ENCODE results near the gene CXCL13. TPM values are rescaled to one million over a fixed set of nuclear protein-coding genes. Genes with fewer than 3 reads are reported as not detected.

The CXCL13 gene
- total RNA-seq, 1 experiment from 2014 or later, result not detected

GRCh38 chr4:77619408-77619807, 13.8 kb downstream of the CXCL13 start:
- ATAC-seq, result no peak

DNA sequence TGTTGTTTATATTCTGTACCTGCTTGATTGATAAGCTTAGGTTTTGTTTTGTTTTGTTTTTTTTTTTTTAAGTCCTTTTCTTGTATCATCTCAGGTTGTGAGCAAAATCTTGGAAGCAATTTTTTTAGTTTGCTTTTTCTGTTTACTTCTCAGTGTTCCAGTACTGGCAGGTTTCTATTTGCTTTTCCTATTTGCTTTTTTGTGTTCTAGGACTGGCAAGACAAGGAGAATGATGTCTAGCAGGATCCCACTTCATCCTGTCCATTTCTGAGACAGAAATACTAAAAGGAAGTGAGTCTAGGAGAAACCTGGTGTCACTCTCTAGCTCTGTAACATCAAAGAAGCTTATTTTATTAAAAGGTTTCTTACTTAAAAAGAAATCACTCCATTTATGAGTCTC, 15.6 kb downstream of the CXCL13 start:
- ATAC-seq, result no peak
- in situ Hi-C loops (cut with HindIII; ENCODE audit: low pct_unique_long_range_greater_than_20kb, low sequenced_read_pairs), result no loop called here
- no TSS peak for BruUV-seq (replicated peaks)
- TF ChIP-seq CTCF (IDR thresholded peaks at IDR 0.05) (no peak), POLR2AphosphoS5 (IDR thresholded peaks at IDR 0.05; ENCODE audit: low read depth, low read length) (no peak), SIN3A (IDR thresholded peaks at IDR 0.05; ENCODE audit: borderline replicate concordance, insufficient read depth, low read depth, low read length) (no peak), REST (IDR thresholded peaks at IDR 0.05; ENCODE audit: insufficient read depth in 1 of 2, low read depth in 2 of 2, low read length in 1 of 2) (no peak), TCF7L2 (IDR thresholded peaks at IDR 0.05; ENCODE audit: low read depth, low read length) (no peak)
- POLR2A ChIA-PET, result interaction anchor here (0.5 kb wide), 1 partner anchor 229 kb away, joined by 3 read pairs; no protein-coding TSS in a partner anchor
- CTCF ChIA-PET, result no interaction called here
- intact Hi-C loops (cut with micrococcal nuclease; ENCODE audit: unreplicated experiment), result loop anchor here (10.0 kb wide), 1 partner anchor 74 kb away; no protein-coding TSS in a partner anchor
- Histone ChIP-seq H3K4me1 (ENCODE audit: control insufficient read depth, insufficient read depth, low read length) (no peaks in the 10 kb centered on the region), H3K36me3 (ENCODE audit: control insufficient read depth, insufficient read depth, low read length) (no peaks in the 10 kb centered on the region), H3K27me3 (ENCODE audit: control insufficient read depth, insufficient read depth, low read length) (no peaks in the 10 kb centered on the region), H3K4me3 (ENCODE audit: low read depth in 2 of 2, low read length in 2 of 2) (no peak overlapping the region), H3K27ac (ENCODE audit: low read length) (no peak overlapping the region), H3K9me3 (ENCODE audit: control insufficient read depth, insufficient read depth, low read depth, low read length) (no peaks in the 10 kb centered on the region)
- no peak for DNase-seq (ENCODE audit: low read depth, low spot score)

More at GRCh38 chr4:77619408-77619807, 13.8 kb downstream of the CXCL13 start:
- no peaks in the 10 kb centered on the region for H3K4me1 ChIP-seq (ENCODE audit: control insufficient read depth, insufficient read depth, low read length)
- H3K27ac ChIP-seq (ENCODE audit: low read length), result no peak overlapping the region
- DNase-seq (ENCODE audit: low read depth, low spot score), result no peak
- ChIA-PET CTCF (no interaction called here), POLR2A (no interaction called here)
- no peaks in the 10 kb centered on the region for H3K9me3 ChIP-seq (ENCODE audit: control insufficient read depth, insufficient read depth, low read depth, low read length)
- no peaks in the 10 kb centered on the region for H3K27me3 ChIP-seq (ENCODE audit: control insufficient read depth, insufficient read depth, low read length)
- H3K4me3 ChIP-seq (ENCODE audit: low read depth in 2 of 2, low read length in 2 of 2), result no peak overlapping the region
- TF ChIP-seq SIN3A (IDR thresholded peaks at IDR 0.05; ENCODE audit: borderline replicate concordance, insufficient read depth, low read depth, low read length) (no peak), TCF7L2 (IDR thresholded peaks at IDR 0.05; ENCODE audit: low read depth, low read length) (no peak), REST (IDR thresholded peaks at IDR 0.05; ENCODE audit: insufficient read depth in 1 of 2, low read depth in 2 of 2, low read length in 1 of 2) (no peak), POLR2AphosphoS5 (IDR thresholded peaks at IDR 0.05; ENCODE audit: low read depth, low read length) (no peak), CTCF (IDR thresholded peaks at IDR 0.05) (no peak)
- in situ Hi-C loops (cut with HindIII; ENCODE audit: low pct_unique_long_range_greater_than_20kb, low sequenced_read_pairs) (no loop called here), intact Hi-C loops (cut with micrococcal nuclease; ENCODE audit: unreplicated experiment) (loop anchor here (5.0 kb wide), 1 partner anchor 237 kb away; no protein-coding TSS in a partner anchor)
- no peaks in the 10 kb centered on the region for H3K36me3 ChIP-seq (ENCODE audit: control insufficient read depth, insufficient read depth, low read length)
- BruUV-seq (replicated peaks), result no TSS peak

Measured in Panc1 (cell line).